GM19043 (cell line): Measurements from ENCODE around the gene EEF2KMT.
"Not testable (repeated sequence)": the region's sequence is repeated elsewhere in the genome, so short reads cannot be mapped to it uniquely, and the experiment has no call there.

Experiments
- ATAC-seq: cut with Tn5 transposase; IDR thresholded peaks from one replicate; pipeline ENCODE4 v1.9.1; 2021; ENCODE audit warnings: low read depth; ENCODE audit not compliant: unreplicated experiment

The EEF2KMT gene

DNA sequence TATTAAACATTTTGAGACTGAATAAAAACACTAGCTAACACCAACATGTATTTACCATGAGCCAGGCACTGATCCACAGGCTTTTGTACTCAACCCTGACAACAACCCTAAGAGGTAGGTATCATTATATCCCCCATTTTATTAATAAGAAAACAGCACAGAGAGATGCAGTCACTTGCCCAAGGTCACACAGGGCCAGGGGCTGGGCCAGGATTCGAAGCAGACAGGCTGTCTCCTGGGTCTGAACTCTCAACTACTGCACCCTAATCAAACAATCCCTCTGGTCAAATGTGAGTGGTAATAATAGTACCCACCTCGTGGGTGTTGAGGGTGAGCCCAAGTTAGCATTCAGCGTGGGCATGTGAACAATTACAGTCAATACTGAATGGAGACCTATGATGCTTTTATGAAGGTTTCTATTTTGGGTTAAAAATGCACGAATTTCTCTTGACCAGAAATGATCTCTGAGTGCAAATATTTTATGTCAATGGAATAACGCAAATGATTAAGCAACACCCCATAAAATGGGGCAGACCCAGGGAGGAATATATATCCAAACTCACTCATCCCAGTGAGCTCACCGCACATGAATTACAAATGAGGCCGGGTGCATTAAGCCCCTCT lies 1.0 kb downstream of the EEF2KMT start:
- ATAC-seq = not testable (repeated sequence)

- not testable (repeated sequence) for ATAC-seq
Measured at GRCh38 chr16:5095145-5095830, 2.3 kb downstream of the EEF2KMT start.

- ATAC-seq = not testable (repeated sequence)
Measured at GRCh38 chr16:5093746-5094145, 3.8 kb downstream of the EEF2KMT start.

DNA sequence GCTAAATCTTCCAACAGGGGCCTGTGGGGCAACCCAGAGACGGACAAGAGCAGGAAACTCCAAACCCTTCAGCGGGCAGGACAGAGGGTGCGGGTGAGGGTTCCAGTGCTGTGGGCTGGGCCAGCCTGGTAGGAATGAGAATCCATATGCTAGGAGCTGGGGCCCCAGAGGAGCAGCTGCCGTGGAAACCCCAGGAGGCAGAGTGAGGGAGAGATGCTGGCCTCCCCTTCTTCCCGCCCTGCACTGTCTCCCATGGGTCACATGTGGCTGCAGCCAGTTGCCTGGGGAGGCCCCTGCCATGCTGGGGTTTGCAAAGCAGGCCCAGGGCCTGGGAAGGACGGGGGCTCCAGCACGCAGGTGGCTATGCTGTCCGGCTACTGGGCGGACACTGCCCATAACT lies 4.5 kb downstream of the EEF2KMT start:
- not testable (repeated sequence) for ATAC-seq

DNA sequence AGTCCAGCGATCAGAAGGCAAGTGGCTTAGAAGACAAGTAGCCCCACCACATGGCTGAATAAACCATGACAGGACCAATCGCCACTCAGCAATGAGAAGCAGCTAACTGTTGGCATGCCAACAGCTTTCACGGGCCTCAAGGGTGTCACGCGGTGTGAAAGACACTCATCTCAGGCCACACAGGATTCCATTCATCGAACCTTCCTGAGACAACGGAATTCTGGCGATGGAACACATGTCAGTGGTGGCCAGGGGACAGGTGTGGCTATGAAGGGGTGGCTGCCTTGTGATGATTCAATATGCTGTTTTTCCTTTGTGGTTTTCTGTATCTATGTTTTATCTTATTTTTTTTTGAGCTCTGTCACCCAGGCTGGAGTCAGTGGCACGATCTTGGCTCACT lies 7.0 kb downstream of the EEF2KMT start:
- ATAC-seq = not testable (repeated sequence)

DNA sequence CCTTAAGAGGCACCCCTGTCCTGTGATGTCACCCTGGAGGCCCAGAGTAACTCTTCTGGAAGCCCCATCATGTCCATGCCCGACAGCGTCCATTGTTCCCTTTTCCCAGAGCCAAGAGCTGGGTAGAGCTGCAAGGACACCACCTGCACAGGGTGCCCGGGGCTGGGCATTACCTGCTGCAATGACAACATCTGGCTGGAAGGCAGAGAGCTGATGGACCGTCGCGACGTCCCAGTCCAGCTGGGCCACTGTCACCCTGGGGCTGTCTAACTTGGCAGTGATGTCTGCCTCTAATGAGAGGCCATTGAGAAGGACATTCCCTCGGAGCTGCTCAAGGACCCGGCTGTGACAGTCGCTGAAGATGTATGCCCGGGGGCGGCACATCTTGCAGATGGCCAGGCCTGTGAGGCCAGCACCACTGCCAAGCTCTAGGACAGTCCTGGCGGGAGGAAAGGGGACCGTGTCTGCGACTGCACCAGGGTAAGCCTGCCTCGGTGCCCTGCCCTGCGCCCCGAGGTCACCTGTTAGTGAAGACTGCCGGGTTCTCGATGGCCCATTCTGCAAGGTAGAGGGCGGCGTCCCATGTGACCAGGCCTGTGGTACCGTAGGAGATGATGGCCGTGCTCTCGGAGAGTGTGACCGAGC lies 7.6 kb downstream of the EEF2KMT start:
- not testable (repeated sequence) for ATAC-seq

DNA sequence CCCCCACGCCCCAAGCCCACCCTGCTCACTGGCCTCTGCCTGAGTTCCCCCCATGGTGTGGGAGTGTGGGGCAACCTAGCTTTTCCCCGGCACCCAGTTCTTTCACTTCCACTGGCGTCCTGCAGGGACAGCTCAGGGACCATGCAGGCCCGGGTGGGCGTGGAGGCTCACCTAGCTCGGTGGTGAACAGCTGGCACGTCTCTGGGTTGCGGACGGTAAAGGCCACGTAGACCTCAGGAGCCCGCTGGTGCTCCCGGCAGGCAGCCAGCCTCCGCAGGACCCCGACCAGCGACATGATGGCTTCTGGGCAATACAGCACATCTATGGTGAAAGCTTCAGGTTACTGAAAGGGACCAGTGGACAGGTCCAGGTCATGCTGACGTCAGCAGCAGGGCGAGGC lies 8.7 kb downstream of the EEF2KMT start:
- not testable (repeated sequence) for ATAC-seq

- ATAC-seq = not testable (repeated sequence)
Measured at GRCh38 chr16:5088086-5088790, 9.4 kb downstream of the EEF2KMT start.

GRCh38 chr16:5085716-5086115 lies 11.9 kb downstream of the EEF2KMT start:
- not testable (repeated sequence) for ATAC-seq

GRCh38 chr16:5084802-5085201 lies 12.8 kb downstream of the EEF2KMT start:
- not testable (repeated sequence) for ATAC-seq

DNA sequence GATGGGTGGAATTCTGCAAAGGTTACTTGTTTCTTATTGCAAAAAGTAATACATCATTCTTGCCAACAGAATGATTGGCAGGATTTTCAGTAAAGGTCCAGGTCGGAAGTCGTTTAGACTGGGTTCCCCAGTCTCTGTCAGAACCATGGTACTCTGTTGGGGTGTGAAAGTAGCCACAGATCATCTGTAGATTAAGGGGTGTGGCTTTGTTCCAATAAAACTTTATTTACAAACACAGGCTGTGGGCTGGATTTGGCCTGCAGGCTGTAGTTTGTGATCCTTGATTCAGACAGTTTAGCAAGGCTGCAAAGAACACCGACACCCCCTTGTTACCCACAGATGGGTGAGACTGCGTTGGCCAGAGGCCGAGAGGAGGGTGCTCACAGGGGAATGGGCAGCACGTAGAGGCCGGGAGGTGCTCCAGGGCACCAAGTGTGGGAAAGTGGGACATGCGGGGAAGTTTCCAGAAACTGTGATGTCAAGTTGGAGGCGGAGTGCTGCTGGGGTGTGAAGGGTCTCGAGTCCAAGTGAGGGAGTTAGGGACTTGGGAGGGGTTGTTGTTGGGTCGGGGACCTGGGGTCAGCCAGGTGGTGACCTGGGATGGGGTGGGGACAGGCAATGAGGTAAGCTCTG lies 13.4 kb downstream of the EEF2KMT start:
- ATAC-seq = not testable (repeated sequence)

- ATAC-seq = not testable (repeated sequence)
Measured at GRCh38 chr16:5083646-5084045, 13.9 kb downstream of the EEF2KMT start.

DNA sequence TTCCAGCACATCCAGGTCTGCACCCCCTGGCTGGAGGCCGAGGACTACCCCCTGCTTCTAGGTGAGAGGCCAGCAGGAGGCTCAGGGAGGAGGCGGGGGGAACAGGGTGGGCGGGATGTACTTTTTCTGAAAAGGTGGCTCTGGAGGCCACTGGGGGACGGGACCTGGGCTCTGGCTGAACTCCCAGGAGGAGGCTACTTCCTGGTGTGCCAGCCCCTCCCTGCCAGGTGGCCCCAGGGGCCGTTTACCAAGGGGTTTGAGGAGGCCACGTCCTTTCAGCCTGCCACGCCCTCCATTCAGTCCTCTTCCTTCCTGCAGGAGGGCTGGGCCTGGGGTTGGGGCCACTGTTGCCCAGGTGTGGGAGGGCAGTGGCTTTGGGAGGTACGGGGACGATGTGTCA lies 16.6 kb downstream of the EEF2KMT start:
- not testable (repeated sequence) for ATAC-seq

- not testable (repeated sequence) for ATAC-seq
Measured at GRCh38 chr16:5080461-5080860, 17.1 kb downstream of the EEF2KMT start.

DNA sequence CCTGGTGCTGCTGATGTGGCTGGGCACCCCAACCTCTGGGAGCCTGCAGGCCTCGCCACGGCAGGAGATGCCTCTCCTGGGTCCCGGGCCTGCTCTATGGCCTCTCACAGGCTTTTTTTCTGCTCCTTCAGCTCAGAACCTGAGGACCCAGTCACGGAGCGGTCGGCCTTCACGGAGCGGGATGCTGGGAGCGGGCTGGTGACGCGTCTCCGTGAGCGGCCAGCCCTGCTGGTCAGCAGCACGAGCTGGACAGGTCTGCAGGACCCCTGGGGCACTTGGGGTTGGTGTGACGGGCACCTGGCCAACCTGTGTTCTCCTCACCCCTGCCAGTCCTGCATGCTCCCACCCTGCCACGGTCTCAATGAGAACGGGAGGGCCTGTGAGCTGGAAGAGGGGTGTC lies 19.0 kb downstream of the EEF2KMT start:
- no peak for ATAC-seq

GRCh38 chr16:5077304-5077703 lies 20.3 kb downstream of the EEF2KMT start:
- no peak for ATAC-seq

DNA sequence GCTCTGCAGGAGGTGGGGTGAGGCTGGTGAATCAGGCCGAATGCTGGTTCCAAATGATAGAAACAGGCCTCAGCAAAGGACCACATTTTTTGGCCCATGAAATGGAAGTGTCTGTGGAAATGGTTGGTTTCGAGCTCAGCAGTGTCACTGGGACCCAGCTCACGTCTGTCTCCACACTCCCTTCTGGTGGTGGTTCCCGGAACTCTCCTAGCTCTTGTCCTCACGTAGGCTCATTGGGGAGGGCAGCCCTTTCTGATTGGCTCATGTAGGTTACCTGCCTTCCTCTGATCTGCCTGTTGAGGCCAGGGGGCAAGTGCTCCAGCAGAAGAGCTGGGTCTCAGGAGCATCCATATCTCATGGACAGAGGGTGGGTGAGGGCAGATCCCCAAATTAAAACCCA lies 22.0 kb downstream of the EEF2KMT start:
- no peak for ATAC-seq

DNA sequence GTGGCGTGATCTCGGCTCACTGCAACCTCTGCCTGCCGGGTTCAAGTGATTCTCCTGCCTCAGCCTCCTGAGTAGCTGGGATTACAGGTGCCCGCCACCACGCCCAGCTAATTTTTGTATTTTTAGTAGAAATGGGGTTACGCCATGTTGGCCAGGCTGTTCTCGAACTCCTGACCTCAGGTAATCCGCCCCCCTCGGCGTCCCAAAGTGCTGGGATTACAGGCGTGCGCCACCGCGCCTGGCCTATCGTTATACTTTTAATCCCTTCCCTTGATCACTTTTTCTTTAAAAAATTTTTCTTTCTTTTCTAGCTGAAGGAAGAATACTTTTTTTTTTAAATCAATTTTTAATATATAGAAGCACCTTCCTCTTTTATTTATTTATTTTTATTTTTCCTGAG lies 23.8 kb downstream of the EEF2KMT start:
- ATAC-seq = not testable (repeated sequence)

DNA sequence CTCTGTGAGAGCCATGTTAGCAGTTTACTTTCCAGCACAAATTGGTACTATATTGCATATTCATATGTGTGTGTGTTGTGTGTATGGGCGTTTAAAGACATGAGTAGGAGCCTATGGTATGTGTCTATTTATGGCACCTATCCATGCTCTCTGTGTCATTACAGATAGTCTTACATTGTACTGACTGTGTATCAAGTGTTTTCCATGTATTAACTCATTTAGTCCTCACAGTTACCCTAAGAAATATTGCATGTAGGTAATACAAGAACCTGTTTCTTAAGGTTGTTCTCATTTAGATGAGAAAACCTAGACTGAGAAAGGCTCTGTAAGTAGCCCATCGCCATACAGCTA lies 24.3 kb downstream of the EEF2KMT start:
- no peak for ATAC-seq

- no peak for ATAC-seq
Measured at GRCh38 chr16:5072334-5073278, 25.0 kb downstream of the EEF2KMT start.
